Left ventricle myocardium superior (tissue), 1 donor: ENCODE data around the gene SLC34A1. TPM values are rescaled to one million over a fixed set of nuclear protein-coding genes. Genes with fewer than 3 reads are reported as not detected.
A peak's percentile ranks its signal among the peaks of the same experiment; 100 is the strongest.

ENCODE experiments used
- ATAC-seq: fragments of 200-7000 bp; cut with Tn5 transposase; one replicate; pipeline ENCODE4 v1.9.1; 2020; ENCODE audit warnings: mild to moderate bottlenecking, moderate library complexity
- DNase-seq: peaks from one replicate; pipeline ENCODE4 v3.0.0-alpha.2; 2020
- intact Hi-C: fragments of 100-400 bp; cut with micrococcal nuclease; formaldehyde crosslinking; loops from one replicate; pipeline ENCODE4 v1.11.0; 2022
- total RNA-seq: library from RNA; stranded (reverse); fragmentation: NEBNext Ultra II Directional; extraction: Animal tissue kit (Norgen Biotek cat#: 25700); gene quantifications from one replicate; pipeline ENCODE4 v1.2.1, GENCODE V29; 2021
- donor health status: DM: no; HTN: yes; CAD: no; lungs with severe emphysema.

Gene SLC34A1
- total RNA-seq, 1 donor from 2014 or later, result not detected

DNA sequence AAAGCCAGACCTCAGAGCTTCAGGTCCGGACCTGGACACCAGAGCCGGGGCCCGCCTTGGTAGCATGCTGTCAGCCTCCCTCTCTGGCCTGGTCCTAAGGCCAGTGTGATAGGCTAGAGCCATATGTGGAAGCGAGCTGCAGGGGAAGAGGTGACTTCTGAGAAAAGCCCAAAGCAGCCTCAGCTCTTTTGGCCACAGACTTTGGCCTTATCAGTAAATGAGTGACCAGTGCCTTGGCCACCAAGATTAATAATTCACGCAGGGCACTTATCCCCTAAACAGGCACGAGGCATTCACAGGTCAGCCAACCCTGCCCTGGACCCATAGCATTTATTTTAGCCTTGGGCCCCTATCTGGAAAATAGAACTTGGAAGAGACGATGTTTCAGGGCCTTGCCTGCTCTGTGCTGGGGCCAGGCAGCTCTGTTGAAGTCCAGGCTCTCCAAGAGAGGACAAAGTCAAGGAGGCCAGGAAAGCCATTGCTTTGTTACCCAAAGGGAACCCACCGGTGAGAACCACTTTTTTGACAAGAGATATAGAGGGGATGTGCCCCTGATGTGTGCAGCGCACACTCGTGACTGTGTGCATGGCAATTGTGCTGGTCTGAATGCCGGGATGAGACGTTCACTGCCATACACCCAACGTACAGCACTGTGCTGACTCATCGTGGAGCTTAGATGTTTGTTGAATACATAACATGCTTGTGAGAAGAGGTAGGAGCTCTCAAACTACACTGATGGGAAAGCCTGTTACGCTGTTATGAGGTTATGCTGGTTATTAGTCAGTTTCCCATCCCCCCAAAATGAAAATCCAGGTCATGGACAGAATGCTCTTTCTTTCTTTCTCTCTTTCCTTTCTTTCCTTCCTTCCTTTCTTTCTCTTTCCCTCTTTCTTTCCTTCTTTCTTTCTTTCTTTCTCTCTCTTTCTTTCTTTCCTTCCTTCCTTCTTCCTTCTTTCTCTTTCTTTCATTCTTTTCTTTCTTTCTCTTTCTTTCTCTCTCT, 5.0 kb upstream of the SLC34A1 start:
- no peak for ATAC-seq
- no peak for DNase-seq
- intact Hi-C loops, result loop anchor here (10.0 kb wide), 1 partner anchor 54 kb away; no protein-coding TSS in a partner anchor

DNA sequence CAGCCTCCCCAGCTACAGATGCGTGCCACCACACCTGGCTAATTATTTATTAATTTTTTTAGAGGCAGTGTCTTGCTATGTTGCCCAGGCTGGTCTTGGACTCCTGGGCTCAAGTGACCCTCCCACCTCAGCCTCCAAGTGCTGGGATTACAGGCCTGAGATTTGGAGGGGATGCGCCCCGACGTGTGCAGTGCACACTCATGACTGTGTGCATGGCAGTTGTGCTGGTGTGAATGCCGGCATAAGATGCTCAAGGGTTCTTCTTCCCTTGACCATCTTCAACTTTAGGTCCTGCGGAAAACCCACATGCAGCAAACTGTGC, 3.5 kb upstream of the SLC34A1 start:
- intact Hi-C loops, result no loop called here
- ATAC-seq (no peak), DNase-seq (no peak)

DNA sequence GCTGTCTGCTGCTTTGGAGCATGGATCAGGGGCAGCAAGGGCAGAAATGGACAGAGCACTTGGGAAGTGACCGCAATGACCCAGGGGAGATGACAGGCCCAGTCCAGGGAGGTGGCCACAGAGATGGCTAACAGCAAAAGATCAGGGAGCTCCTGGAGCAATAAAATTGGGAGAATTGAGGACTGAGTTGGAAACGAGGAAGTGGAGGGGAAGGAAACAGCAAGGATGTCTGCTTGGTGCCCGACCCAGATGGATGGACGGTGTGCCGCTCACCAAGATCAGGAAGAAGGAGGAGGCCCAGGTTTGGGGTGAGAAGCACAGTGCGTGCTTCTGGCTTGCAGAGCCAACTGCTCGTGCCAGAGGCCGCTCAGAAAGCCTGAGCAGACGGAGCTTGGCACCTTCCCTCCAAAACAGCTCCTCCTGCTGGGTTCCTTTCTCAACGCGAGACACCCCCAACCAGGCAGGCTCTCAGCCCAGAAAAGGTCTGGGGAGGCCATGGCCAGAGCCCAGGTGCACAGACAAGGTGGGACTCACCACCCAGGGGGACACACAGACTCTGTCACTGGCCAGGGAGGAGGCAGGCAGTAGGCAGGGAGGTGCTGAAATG, 1.7 kb upstream of the SLC34A1 start:
- ATAC-seq (peak; percentile 84), DNase-seq (peak; percentile 53)
- intact Hi-C loops, result no loop called here

DNA sequence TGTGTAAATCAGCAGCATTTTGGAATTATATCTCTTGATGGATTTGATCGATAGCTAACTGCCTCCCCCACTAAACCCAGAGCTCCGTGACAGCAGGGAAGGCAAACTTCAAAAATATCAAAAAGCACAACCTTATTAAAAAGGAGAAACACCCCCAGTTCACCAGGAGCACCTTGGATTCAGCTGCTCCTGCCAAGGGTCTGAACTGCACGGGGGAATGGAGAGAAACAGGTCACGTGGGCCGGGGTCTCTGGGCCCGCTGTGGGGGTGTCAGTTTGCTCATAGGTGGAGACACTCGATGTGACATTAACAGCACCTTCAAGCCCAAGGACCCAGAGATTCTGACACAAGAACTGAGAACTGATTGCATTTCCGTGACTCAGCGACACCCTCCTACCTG, 1.1 kb upstream of the SLC34A1 start:
- ATAC-seq (no peak), DNase-seq (no peak)
- intact Hi-C loops, result no loop called here

DNA sequence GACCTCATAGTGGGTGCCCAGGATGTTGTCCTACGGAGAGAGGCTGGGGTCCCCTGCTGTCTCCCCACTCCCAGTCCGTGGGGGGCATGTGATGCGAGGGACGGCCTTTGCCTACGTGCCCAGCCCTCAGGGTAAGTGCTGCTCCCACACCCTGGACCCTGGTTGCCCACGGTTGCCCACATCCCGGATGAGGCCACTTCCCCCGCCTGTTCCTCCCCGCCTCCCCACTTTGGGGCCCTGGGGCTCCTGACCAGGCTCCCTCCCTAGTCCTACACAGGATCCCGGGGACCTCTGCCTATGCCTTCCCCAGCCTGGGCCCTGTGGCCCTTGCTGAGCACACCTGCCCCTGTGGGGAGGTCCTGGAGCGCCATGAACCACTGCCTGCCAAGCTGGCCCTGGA, 1.5 kb downstream of the SLC34A1 start:
- intact Hi-C loops, result loop anchor here (5.0 kb wide), 1 partner anchor 117 kb away; no protein-coding TSS in a partner anchor
- ATAC-seq (no peak), DNase-seq (no peak)

- ATAC-seq, result no peak
- no peak for DNase-seq
- intact Hi-C loops, result loop anchor here (5.0 kb wide), 1 partner anchor 116 kb away; no protein-coding TSS in a partner anchor
These were observed 2.3 kb downstream of the SLC34A1 start for GRCh38 chr5:177386542-177386941.

DNA sequence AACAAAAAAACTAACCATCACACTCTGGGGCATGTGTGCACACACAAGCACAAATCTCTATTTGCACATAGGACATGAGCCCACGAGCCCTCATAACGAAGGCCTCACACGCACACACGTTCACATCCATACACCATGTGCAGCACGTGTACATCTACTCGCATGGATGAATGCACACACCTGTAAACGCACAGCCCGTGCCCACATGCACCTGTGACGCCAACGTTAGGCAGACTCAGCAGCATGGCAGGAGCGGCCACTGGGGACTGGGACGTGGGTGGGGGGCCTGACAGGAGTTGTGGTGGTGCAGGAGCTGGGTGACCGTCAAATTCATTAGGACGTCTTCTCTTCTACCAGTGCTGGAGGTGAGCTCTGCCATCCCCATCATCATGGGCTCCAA, 3.2 kb downstream of the SLC34A1 start:
- DNase-seq (no peak), ATAC-seq (no peak)
- intact Hi-C loops, result loop anchor here (5.0 kb wide), 1 partner anchor 115 kb away; no protein-coding TSS in a partner anchor

DNA sequence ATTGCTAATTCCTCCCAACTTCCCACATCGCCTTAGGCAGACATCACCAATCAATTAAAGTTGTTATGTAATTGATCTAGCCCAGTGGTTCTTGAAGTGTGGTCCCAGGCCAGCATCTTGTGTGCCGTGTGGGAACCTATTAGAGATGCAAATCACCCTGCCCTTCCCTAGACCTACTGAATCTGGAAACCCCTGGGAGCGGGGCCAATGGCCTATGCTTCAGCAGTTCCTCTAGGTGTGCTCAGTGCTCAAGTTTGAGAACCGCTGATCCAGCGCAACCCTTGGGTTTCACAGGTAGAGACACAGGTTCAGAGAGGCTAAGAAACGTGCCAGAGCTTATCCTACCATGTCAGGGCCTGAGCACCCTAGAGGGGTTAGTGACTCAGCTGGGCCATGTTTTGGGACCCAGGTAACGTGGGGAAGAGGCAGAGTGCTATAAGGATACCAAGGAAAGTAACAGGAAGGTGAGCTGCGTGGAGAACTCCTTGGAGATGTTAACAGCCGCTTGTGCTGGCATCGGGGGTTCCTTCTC, 4.4 kb downstream of the SLC34A1 start:
- intact Hi-C loops, result loop anchor here (5.0 kb wide), 1 partner anchor 114 kb away; no protein-coding TSS in a partner anchor
- DNase-seq, result no peak
- ATAC-seq, result no peak

GRCh38 chr5:177389241-177390169, 5.3 kb downstream of the SLC34A1 start:
- intact Hi-C loops, result loop anchor here (5.0 kb wide), 2 partner anchors 63 to 113 kb away; no protein-coding TSS in a partner anchor
- ATAC-seq, result peak; percentile 42
- DNase-seq, result peak; percentile 38

- intact Hi-C loops, result loop anchor here (5.0 kb wide), 1 partner anchor 62 kb away; no protein-coding TSS in a partner anchor
- peak; percentile 87 for ATAC-seq
These were observed 6.4 kb downstream of the SLC34A1 start for GRCh38 chr5:177390363-177391300.

GRCh38 chr5:177392765-177393164, 8.5 kb downstream of the SLC34A1 start:
- DNase-seq, result no peak
- intact Hi-C loops, result loop anchor here (5.0 kb wide), 1 partner anchor 60 kb away; no protein-coding TSS in a partner anchor
- no peak for ATAC-seq

More at GRCh38 chr5:177390363-177391300, 6.4 kb downstream of the SLC34A1 start:
- peak; percentile 80 for DNase-seq

- ATAC-seq, result no peak
- DNase-seq, result no peak
- intact Hi-C loops, result loop anchor here (5.0 kb wide), 1 partner anchor 59 kb away; no protein-coding TSS in a partner anchor
These were observed 9.1 kb downstream of the SLC34A1 start for GRCh38 chr5:177393206-177393765.

DNA sequence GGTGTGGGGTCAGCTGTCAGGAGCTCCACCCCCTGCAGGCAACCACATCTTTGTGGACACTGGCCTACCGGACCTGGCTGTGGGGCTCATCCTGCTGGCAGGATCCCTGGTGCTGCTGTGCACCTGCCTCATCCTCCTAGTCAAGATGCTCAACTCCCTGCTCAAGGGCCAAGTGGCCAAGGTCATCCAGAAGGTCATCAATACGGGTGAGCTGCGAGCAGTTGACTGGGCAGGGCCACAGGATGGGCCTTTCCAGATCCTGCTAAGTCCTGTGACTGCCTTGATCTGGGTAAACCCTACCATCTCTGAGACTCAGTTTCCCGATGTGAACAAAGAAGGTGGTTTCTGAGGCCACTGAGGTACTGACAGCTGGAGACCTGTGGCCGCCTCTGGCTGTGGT, 9.8 kb downstream of the SLC34A1 start:
- intact Hi-C loops, result loop anchor here (5.0 kb wide), 1 partner anchor 58 kb away; no protein-coding TSS in a partner anchor
- DNase-seq (no peak), ATAC-seq (no peak)

DNA sequence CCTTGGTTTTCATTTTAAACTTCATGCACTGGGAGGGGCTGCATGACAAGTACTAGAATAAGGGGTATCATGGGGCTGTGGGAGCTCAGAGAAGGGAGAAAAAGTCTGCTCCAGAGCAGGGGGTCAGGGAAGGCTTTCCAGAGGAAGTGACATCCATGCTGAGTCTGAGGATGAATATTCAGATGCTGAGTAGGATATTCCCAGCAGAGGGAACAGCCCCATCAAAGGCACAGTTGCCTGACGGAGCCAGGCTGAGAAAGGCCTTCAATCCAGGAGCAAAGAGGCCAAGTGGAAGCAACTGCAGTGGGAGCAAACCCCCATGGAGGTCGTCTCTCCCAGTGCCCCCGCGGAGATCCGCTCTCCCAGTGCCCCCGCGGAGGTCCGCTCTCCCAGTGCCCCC, 11.8 kb downstream of the SLC34A1 start:
- no peak for DNase-seq
- intact Hi-C loops, result no loop called here
- ATAC-seq, result no peak

DNA sequence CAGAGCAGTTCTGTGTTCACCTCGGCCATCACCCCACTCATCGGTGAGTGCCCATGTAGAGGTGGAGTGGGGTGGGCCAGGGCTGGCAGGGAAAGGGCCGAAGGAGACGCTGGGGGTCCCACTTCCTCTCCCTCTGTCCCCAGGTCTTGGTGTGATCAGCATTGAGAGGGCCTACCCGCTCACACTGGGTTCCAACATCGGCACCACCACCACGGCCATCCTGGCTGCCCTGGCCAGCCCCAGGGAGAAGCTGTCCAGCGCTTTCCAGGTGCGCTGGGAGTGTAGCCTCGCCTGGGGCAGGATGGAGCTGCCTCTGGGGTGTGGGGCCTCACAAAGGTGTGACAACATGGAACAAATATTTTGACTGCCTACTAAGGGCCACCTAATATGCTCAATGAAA, 12.6 kb downstream of the SLC34A1 start:
- ATAC-seq (no peak), DNase-seq (no peak)
- intact Hi-C loops, result no loop called here

- intact Hi-C loops, result no loop called here
- ATAC-seq (no peak), DNase-seq (no peak)
These were observed 13.7 kb downstream of the SLC34A1 start for GRCh38 chr5:177397875-177398390.
